Panc1 (cell line): Measurements from ENCODE around the gene ECD. TPM values are rescaled to one million over a fixed set of nuclear protein-coding genes. Genes with fewer than 3 reads are reported as not detected.

Experiments
- ATAC-seq: fragments of 200-7000 bp; cut with Tn5 transposase; 2 replicates; pipeline ENCODE4 v1.9.1; 2020; ENCODE audit warnings: mild to moderate bottlenecking, moderate library complexity
- BruUV-seq: library from RNA; stranded (reverse); fragments of 400-500 nt; replicated peaks from 2 replicates; lab custom pipeline; 2021; lab: Mats Ljungman, UMichigan
- CTCF ChIA-PET: fragments of 300-600 bp; sonication (Branson Sonifier 250); formaldehyde crosslinking; loops from one replicate; lab custom pipeline; 2022; ENCODE audit warnings: antibody characterized with exemption; lab: Charles Lee
- POLR2A ChIA-PET: fragments of 300-600 bp; sonication (Branson Sonifier 250); formaldehyde crosslinking; loops from one replicate; lab custom pipeline; 2022; ENCODE audit warnings: antibody characterized with exemption; lab: Charles Lee
- DNase-seq: peaks from one replicate; pipeline ENCODE4 v3.0.0-alpha.2; 2010; ENCODE audit warnings: low read depth, low spot score
- H3K27ac ChIP-seq: 2 replicates; pipeline ENCODE4 v1.5.1; 2011; ENCODE audit warnings: mild to moderate bottlenecking, low read length, inconsistent platforms
- H3K27me3 ChIP-seq: fragments of 200-500 bp; sonication (Bioruptor generic); 2 replicates; pipeline ENCODE4 v1.6.0; 2014; ENCODE audit warnings: low read length, inconsistent platforms; ENCODE audit not compliant: control insufficient read depth, insufficient read depth
- H3K36me3 ChIP-seq: fragments of 200-500 bp; sonication (Bioruptor generic); 2 replicates; pipeline ENCODE4 v1.5.1; 2014; ENCODE audit warnings: inconsistent platforms, mild to moderate bottlenecking, low read length, moderate library complexity; ENCODE audit not compliant: control insufficient read depth, insufficient read depth
- H3K4me1 ChIP-seq: 2 replicates; pipeline ENCODE4 v1.5.1; 2011; ENCODE audit warnings: inconsistent platforms, mild to moderate bottlenecking, low read length, moderate library complexity; ENCODE audit not compliant: control insufficient read depth, insufficient read depth
- H3K4me3 ChIP-seq, 2 experiments: 2 replicates each; pipeline ENCODE4 v1.5.1; 2011 to 2012; ENCODE audit warnings: low read depth in 2 of 2, low read length in 2 of 2, mild to moderate bottlenecking in 2 of 2, inconsistent platforms in 1 of 2, moderate library complexity in 1 of 2
- H3K9me3 ChIP-seq: fragments of 200-500 bp; sonication (Bioruptor generic); 2 replicates; pipeline ENCODE4 v1.5.1; 2014; ENCODE audit warnings: low read depth, mild to moderate bottlenecking, inconsistent platforms, low read length, moderate library complexity; ENCODE audit not compliant: control insufficient read depth, insufficient read depth
- CTCF ChIP-seq: fragments of 450-650 bp; IDR thresholded peaks from 2 replicates; pipeline ENCODE4 v1.5.1; 2017; ENCODE audit warnings: mild to moderate bottlenecking
- POLR2AphosphoS5 ChIP-seq: IDR thresholded peaks from 2 replicates; pipeline ENCODE4 v1.6.1; 2012; ENCODE audit warnings: mild to moderate bottlenecking, low read depth, low read length, moderate library complexity
- SIN3A ChIP-seq: IDR thresholded peaks from 2 replicates; pipeline ENCODE4 v1.6.1; 2012; ENCODE audit warnings: low read depth, mild to moderate bottlenecking, low read length, moderate library complexity, borderline replicate concordance; ENCODE audit not compliant: insufficient read depth
- TCF7L2 ChIP-seq: IDR thresholded peaks from 2 replicates; pipeline ENCODE4 v1.6.1; 2011; ENCODE audit warnings: mild to moderate bottlenecking, low read depth, low read length, inconsistent platforms
- in situ Hi-C: cut with HindIII; loops from 2 replicates; pipeline ENCODE4 v1.10.0; 2016; ENCODE audit warnings: low sequenced_read_pairs, low pct_unique_long_range_greater_than_20kb
- intact Hi-C: fragments of 100-400 bp; cut with micrococcal nuclease; formaldehyde crosslinking; loops from one replicate; pipeline ENCODE4 v1.10.0; 2022; ENCODE audit not compliant: unreplicated experiment
- total RNA-seq: library from RNA; stranded (reverse); gene quantifications from one replicate; pipeline ENCODE4 v1.2.1, GENCODE V29; 2021; ENCODE audit not compliant: unreplicated experiment
- TF ChIP-seq, protein P1 (sequence below), 2 experiments: IDR thresholded peaks; 2 replicates each; pipeline ENCODE4 v1.6.1; 2011 to 2012; ENCODE audit warnings: low read depth in 2 of 2, control low read depth in 1 of 2, low read length in 1 of 2, mild to moderate bottlenecking in 1 of 2, moderate library complexity in 1 of 2; ENCODE audit not compliant: insufficient read depth in 1 of 2

Gene ECD
- total RNA-seq, 1 experiment from 2014 or later: 53.9 TPM

- POLR2A ChIA-PET: interaction anchor here (0.7 kb wide), 1 partner anchor 247 kb away, joined by 7 read pairs; no protein-coding TSS in a partner anchor
- DNase-seq (peak; percentile 25), ATAC-seq (no peak)
Observed at GRCh38 chr10:73159038-73159648, 8.7 kb downstream of the ECD start.

DNA sequence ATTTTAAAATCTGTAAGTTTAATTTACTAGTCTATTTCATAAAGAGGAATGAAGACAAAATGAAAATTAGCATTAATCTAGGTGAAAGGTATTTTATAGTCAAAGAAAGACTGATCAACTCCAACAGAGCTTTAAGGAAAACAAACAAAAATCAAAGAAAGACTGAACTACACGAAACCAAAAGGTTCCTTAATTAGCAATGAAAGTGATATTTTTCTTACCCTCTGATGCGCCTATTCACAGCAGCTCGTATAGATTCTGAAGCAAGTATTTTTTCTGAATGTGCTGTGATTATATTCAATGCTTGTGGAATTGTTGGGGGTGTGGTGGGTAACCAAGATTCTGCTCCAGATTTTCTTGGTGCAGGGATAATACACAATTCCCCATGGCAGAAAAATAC, 11.8 kb downstream of the ECD start:
- Histone ChIP-seq H3K27me3 (no peaks in the 10 kb centered on the region), H3K4me1 (no peaks in the 10 kb centered on the region), H3K27ac (no peak overlapping the region), H3K9me3 (no peaks in the 10 kb centered on the region), H3K4me3 (no peak overlapping the region), H3K36me3 (peaks cover 30% of the 10 kb centered on the region)
- no peak for DNase-seq
- intact Hi-C loops: no loop called here
- ATAC-seq: no peak
- in situ Hi-C loops: no loop called here
- POLR2A ChIA-PET: no interaction called here
- no peak for TF ChIP-seq TCF7L2
- no peak for TF ChIP-seq SIN3A
- TF ChIP-seq, protein P1, sequence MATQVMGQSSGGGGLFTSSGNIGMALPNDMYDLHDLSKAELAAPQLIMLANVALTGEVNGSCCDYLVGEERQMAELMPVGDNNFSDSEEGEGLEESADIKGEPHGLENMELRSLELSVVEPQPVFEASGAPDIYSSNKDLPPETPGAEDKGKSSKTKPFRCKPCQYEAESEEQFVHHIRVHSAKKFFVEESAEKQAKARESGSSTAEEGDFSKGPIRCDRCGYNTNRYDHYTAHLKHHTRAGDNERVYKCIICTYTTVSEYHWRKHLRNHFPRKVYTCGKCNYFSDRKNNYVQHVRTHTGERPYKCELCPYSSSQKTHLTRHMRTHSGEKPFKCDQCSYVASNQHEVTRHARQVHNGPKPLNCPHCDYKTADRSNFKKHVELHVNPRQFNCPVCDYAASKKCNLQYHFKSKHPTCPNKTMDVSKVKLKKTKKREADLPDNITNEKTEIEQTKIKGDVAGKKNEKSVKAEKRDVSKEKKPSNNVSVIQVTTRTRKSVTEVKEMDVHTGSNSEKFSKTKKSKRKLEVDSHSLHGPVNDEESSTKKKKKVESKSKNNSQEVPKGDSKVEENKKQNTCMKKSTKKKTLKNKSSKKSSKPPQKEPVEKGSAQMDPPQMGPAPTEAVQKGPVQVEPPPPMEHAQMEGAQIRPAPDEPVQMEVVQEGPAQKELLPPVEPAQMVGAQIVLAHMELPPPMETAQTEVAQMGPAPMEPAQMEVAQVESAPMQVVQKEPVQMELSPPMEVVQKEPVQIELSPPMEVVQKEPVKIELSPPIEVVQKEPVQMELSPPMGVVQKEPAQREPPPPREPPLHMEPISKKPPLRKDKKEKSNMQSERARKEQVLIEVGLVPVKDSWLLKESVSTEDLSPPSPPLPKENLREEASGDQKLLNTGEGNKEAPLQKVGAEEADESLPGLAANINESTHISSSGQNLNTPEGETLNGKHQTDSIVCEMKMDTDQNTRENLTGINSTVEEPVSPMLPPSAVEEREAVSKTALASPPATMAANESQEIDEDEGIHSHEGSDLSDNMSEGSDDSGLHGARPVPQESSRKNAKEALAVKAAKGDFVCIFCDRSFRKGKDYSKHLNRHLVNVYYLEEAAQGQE (IDR thresholded peaks at IDR 0.05; ENCODE audit: insufficient read depth in 1 of 2, low read depth in 2 of 2, low read length in 1 of 2): no peak
- no peak for TF ChIP-seq POLR2AphosphoS5
- TF ChIP-seq CTCF: no peak
- CTCF ChIA-PET: no interaction called here
- TSS peak; percentile 23 for BruUV-seq

More at GRCh38 chr10:73159038-73159648, 8.7 kb downstream of the ECD start:
- no peak overlapping the region for H3K4me3 ChIP-seq
- no peak overlapping the region for H3K27ac ChIP-seq
- CTCF ChIA-PET: interaction anchor here (0.5 to 1.3 kb wide), 3 partner anchors 14 to 62 kb away, joined by 3 to 7 read pairs (median 5); partner anchors contain the start of gene P4HA1
- intact Hi-C loops: loop anchor here (2.0 kb wide), 1 partner anchor 62 kb away; the partner anchor contains the start of gene P4HA1
- no peaks in the 10 kb centered on the region for H3K9me3 ChIP-seq
- BruUV-seq: TSS peak; percentile 52
- peaks cover 26% of the 10 kb centered on the region for H3K36me3 ChIP-seq
- TF ChIP-seq, protein P1 (IDR thresholded peaks at IDR 0.05; ENCODE audit: insufficient read depth in 1 of 2, low read depth in 2 of 2, low read length in 1 of 2): no peak
- TF ChIP-seq CTCF (peak; percentile 88; the same call in 1 of the 2 replicates), TCF7L2 (0 out of 2 replicates have a peak, but pooled peaks have one; percentile 27), SIN3A (no peak), POLR2AphosphoS5 (no peak)
- in situ Hi-C loops: no loop called here
- H3K4me1 ChIP-seq: 0 out of 2 replicates have a peak, but pooled peaks cover 4% of the 10 kb centered on the region
- H3K27me3 ChIP-seq: no peaks in the 10 kb centered on the region
